Prostate gland (tissue), 2 donors: ENCODE data around the gene TMEM141. TPM values are rescaled to one million over a fixed set of nuclear protein-coding genes. Genes with fewer than 3 reads are reported as not detected.

ENCODE experiments used
- DNase-seq: peaks from one replicate; pipeline ENCODE4 v3.0.0-alpha.2; 2019; ENCODE audit warnings: low spot score
- H3K27ac ChIP-seq, 2 donors: fragments of 200-600 bp; sonication (generic); 2 replicates each; pipeline ENCODE4 v1.5.1; 2017 to 2019
- H3K27me3 ChIP-seq: fragments of 200-600 bp; sonication (generic); replicated peaks from 2 replicates; pipeline ENCODE4 v1.5.1; 2019; ENCODE audit not compliant: insufficient read depth
- H3K36me3 ChIP-seq, 2 donors: fragments of 200-600 bp; sonication (generic); 1 replicate in 1 of 2; 2 replicates in 1 of 2; pipeline versions ENCODE4 v1.5.1 to v1.8.1; 2017 to 2019
- H3K4me1 ChIP-seq: fragments of 200-600 bp; sonication (generic); replicated peaks from 2 replicates; pipeline ENCODE4 v1.5.1; 2019
- H3K4me3 ChIP-seq, 2 donors: fragments of 200-600 bp; sonication (generic); 2 replicates each; pipeline ENCODE4 v1.5.1; 2017 to 2019
- H3K9me3 ChIP-seq: fragments of 200-600 bp; sonication (generic); 2 replicates; pipeline ENCODE4 v1.5.1; 2017
- POLR2A ChIP-seq: fragments of 450-650 bp; IDR thresholded peaks from one replicate; pipeline ENCODE4 v1.6.1; 2016; ENCODE audit warnings: antibody characterized with exemption, mild to moderate bottlenecking
- POLR2AphosphoS5 ChIP-seq: sonication (generic); formaldehyde crosslinking; IDR thresholded peaks from one replicate; pipeline ENCODE4 v1.6.1; 2017; ENCODE audit warnings: antibody characterized with exemption
- WGBS: methylation state at CpG from one replicate; pipeline ENCODE4 v1.1.5; 2018; 5-methylcytosine and 5-hydroxymethylcytosine counted together
- intact Hi-C: fragments of 100-400 bp; cut with DNase I; formaldehyde crosslinking; loops from one replicate; pipeline ENCODE4 v1.14.2; 2022
- total RNA-seq, 2 donors: library from RNA; depleted of rRNA; stranded (reverse); fragments of >200 nt; gene quantifications; one replicate each; pipeline ENCODE4 v1.1.0, GENCODE V29; 2016
- TF ChIP-seq, protein P1 (sequence below), 4 experiments: fragments of 200-600 bp in 2 of 4; fragments of 450-650 bp in 2 of 4; sonication (generic) in 2 of 4; IDR thresholded peaks; 1 replicate in 3 of 4; 2 replicates in 1 of 4; pipeline ENCODE4 v1.5.1; 2016 to 2019; ENCODE audit warnings: antibody characterized with exemption in 4 of 4, mild to moderate bottlenecking in 2 of 4, moderate library complexity in 2 of 4

Gene TMEM141
- 100 to 1,000 TPM; 181 to 335 TPM for total RNA-seq

- peaks cover 7% of the 10 kb centered on the region for H3K4me1 ChIP-seq
- TF ChIP-seq POLR2AphosphoS5 (peak; percentile 95), POLR2A (peak; percentile 94)
- TF ChIP-seq, protein P1, sequence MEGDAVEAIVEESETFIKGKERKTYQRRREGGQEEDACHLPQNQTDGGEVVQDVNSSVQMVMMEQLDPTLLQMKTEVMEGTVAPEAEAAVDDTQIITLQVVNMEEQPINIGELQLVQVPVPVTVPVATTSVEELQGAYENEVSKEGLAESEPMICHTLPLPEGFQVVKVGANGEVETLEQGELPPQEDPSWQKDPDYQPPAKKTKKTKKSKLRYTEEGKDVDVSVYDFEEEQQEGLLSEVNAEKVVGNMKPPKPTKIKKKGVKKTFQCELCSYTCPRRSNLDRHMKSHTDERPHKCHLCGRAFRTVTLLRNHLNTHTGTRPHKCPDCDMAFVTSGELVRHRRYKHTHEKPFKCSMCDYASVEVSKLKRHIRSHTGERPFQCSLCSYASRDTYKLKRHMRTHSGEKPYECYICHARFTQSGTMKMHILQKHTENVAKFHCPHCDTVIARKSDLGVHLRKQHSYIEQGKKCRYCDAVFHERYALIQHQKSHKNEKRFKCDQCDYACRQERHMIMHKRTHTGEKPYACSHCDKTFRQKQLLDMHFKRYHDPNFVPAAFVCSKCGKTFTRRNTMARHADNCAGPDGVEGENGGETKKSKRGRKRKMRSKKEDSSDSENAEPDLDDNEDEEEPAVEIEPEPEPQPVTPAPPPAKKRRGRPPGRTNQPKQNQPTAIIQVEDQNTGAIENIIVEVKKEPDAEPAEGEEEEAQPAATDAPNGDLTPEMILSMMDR (IDR thresholded peaks at IDR 0.05): no peak
- DNase-seq: peak; percentile 100
- intact Hi-C loops: loop anchor here (5.0 kb wide), 2 partner anchors 56 to 156 kb away; partner anchors contain the start of genes C8G and PHPT1
- H3K36me3 ChIP-seq: no peaks in the 10 kb centered on the region
- H3K4me3 ChIP-seq: peak within 1 kb of the TSS; percentile 65
- no peaks in the 10 kb centered on the region for H3K27me3 ChIP-seq
- H3K27ac ChIP-seq: peak within 1 kb of the TSS; percentile 99
- no peaks in the 10 kb centered on the region for H3K9me3 ChIP-seq
- WGBS: under 1% methylated on average over 66 of the region's 70 CpGs
These were observed at the start of gene TMEM141 for GRCh38 chr9:136790640-136791515. Gene TMEM141, plus strand, starts transcription at chr9:136791344. Its CDS starts 27 bp downstream, at chr9:136791371.

GRCh38 chr9:136741883-136742571, 49.1 kb upstream of the TMEM141 start:
- Histone ChIP-seq H3K9me3 (no peaks in the 10 kb centered on the region), H3K4me3 (no peak overlapping the region), H3K27ac (no peak overlapping the region), H3K36me3 (no peaks in the 10 kb centered on the region), H3K27me3 (peaks cover 11% of the 10 kb centered on the region), H3K4me1 (peaks cover 5% of the 10 kb centered on the region)
- no peak for DNase-seq
- TF ChIP-seq, protein P1 (IDR thresholded peaks at IDR 0.05): no peak
- no peak for TF ChIP-seq POLR2AphosphoS5
- no peak for TF ChIP-seq POLR2A
- 28% methylated on average over 32 of the region's 32 CpGs for WGBS
- intact Hi-C loops: no loop called here

GRCh38 chr9:136742591-136743391, 48.4 kb upstream of the TMEM141 start, which contains the start of gene LCN10:
Gene LCN10, minus strand, starts transcription at chr9:136742940. Its CDS starts 37 bp downstream, at chr9:136742903.
- Histone ChIP-seq H3K36me3 (no peaks in the 10 kb centered on the region), H3K27ac (no peak within 1 kb of the TSS), H3K4me1 (peaks cover 5% of the 10 kb centered on the region), H3K9me3 (no peaks in the 10 kb centered on the region), H3K27me3 (peaks cover 11% of the 10 kb centered on the region), H3K4me3 (no peak within 1 kb of the TSS)
- TF ChIP-seq POLR2AphosphoS5: no peak
- TF ChIP-seq, protein P1 (IDR thresholded peaks at IDR 0.05): peak in 1 of 4 experiments; percentile 28
- 29% methylated on average over 16 of the region's 25 CpGs for WGBS
- DNase-seq: no peak
- intact Hi-C loops: no loop called here

DNA sequence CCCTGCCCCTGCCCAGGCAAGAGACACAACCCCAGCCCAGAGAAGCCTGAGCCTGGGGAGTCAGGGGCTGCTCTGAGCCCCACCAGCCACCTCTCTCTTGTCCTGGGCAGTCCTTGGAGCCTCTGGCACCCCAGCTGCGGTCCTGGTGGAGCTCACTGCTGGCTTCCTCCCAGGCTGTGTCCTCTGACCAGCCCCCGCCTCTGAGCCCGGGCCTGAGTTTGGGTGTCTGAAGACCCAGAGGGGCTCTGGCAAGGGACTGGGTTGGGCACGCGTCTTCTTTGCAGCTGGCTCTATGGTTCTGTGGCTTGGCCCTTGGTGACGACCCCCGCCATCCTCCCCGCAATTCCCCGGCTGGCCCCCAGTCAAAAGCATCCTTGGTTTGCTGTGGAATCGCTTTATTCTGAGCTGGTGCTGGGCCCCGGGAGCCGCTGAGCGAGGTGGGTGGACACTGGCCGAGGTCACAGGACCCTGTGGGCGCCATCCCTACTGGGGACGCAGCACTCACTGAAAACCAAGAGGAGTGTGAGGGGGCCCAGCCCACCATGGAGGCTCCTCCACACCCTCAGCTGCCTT, 47.4 kb upstream of the TMEM141 start:
- H3K9me3 ChIP-seq: no peaks in the 10 kb centered on the region
- intact Hi-C loops: no loop called here
- WGBS: 78% methylated on average over 16 of the region's 16 CpGs
- H3K27ac ChIP-seq: no peak overlapping the region
- TF ChIP-seq POLR2AphosphoS5: no peak
- TF ChIP-seq POLR2A: no peak
- TF ChIP-seq, protein P1 (IDR thresholded peaks at IDR 0.05): no peak
- peaks cover 5% of the 10 kb centered on the region for H3K4me1 ChIP-seq
- H3K4me3 ChIP-seq: no peak overlapping the region
- H3K27me3 ChIP-seq: peaks cover 11% of the 10 kb centered on the region
- H3K36me3 ChIP-seq: no peaks in the 10 kb centered on the region
- no peak for DNase-seq
